GM12891 (cell line): ENCODE results near the gene ETFBKMT.
"Not testable (repeated sequence)": the region's sequence is repeated elsewhere in the genome, so short reads cannot be mapped to it uniquely, and the experiment has no call there.

ENCODE experiments used
- PAX5 ChIP-seq: IDR thresholded peaks from 2 replicates; pipeline ENCODE4 v1.6.1; 2011; ENCODE audit warnings: low read length, moderate library complexity, mild to moderate bottlenecking; ENCODE audit not compliant: insufficient read depth, severe bottlenecking
- POLR2A ChIP-seq: IDR thresholded peaks from 2 replicates; pipeline ENCODE4 v1.6.1; 2011; ENCODE audit warnings: low read depth, low read length, control low read depth
- POLR2AphosphoS5 ChIP-seq: IDR thresholded peaks from 2 replicates; pipeline ENCODE4 v1.6.1; 2011; ENCODE audit warnings: low read depth, low read length, control low read depth
- POU2F2 ChIP-seq: IDR thresholded peaks from 2 replicates; pipeline ENCODE4 v1.6.1; 2011; ENCODE audit warnings: low read depth, mild to moderate bottlenecking, control low read depth, low read length, moderate library complexity
- SPI1 ChIP-seq: IDR thresholded peaks from 2 replicates; pipeline ENCODE4 v1.6.1; 2011; ENCODE audit warnings: low read depth, low read length, control low read depth
- TAF1 ChIP-seq: IDR thresholded peaks from 2 replicates; pipeline ENCODE4 v1.6.1; 2011; ENCODE audit warnings: low read depth, low read length, control low read depth

DNA sequence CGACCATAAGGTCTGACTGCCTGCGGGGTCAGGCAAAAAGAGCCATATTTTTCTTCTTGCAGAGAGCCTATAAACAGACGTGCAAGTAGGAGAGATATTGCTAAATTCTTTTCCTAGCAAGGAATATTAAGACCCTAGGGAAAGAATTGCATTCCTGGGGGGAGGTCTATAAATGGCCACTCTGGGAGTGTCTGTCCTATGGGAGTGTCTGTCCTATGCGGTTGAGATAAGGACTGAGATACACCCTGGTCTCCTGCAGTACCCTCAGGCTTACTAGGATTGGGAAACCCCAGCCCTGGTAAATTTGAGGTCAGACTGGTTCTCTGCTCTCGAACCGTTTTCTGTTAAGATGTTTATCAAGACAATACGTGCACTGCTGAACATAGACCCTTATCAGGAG is 48.6 kb downstream of the ETFBKMT start:
- not testable (repeated sequence) for TF ChIP-seq POLR2A, POLR2AphosphoS5, TAF1, PAX5, SPI1, POU2F2
